Calu3 (cell line): ENCODE data around the gene AP3S2. TPM values are rescaled to one million over a fixed set of nuclear protein-coding genes. Genes with fewer than 3 reads are reported as not detected.
"Not testable (repeated sequence)": the region's sequence is repeated elsewhere in the genome, so short reads cannot be mapped to it uniquely, and the experiment has no call there.

Source experiments
- Bru-seq: library from RNA; stranded (reverse); fragments of 400-500 nt; gene quantifications from one replicate; lab custom pipeline; 2021; lab: Mats Ljungman, UMichigan
- BruChase-seq, 2 experiments: library from RNA; stranded (reverse); fragments of 400-500 nt; gene quantifications; one replicate each; lab custom pipeline; 2021; lab: Mats Ljungman, UMichigan
- BruUV-seq: library from RNA; stranded (reverse); fragments of 400-500 nt; replicated peaks from 2 replicates; lab custom pipeline; 2021; lab: Mats Ljungman, UMichigan
- CTCF ChIA-PET: fragments of 300-600 bp; sonication (Branson Sonifier 250); formaldehyde crosslinking; loops from one replicate; lab custom pipeline; 2022; ENCODE audit warnings: antibody characterized with exemption; lab: Charles Lee
- DNase-seq: peaks from one replicate; pipeline ENCODE4 v3.0.0; 2022
- H3K27ac Mint-ChIP-seq: one replicate; pipeline ENCODE4 v1.8.0; 2022; ENCODE audit warnings: mixed read lengths; ENCODE audit not compliant: unreplicated experiment
- H3K27me3 Mint-ChIP-seq: one replicate; pipeline ENCODE4 v1.8.0; 2022; ENCODE audit warnings: mixed read lengths; ENCODE audit not compliant: unreplicated experiment
- H3K36me3 Mint-ChIP-seq: one replicate; pipeline ENCODE4 v1.8.0; 2022; ENCODE audit warnings: mild to moderate bottlenecking, moderate library complexity, mixed read lengths; ENCODE audit not compliant: insufficient read depth, unreplicated experiment
- H3K4me1 Mint-ChIP-seq: one replicate; pipeline ENCODE4 v1.8.0; 2022; ENCODE audit warnings: mild to moderate bottlenecking, low read depth, mixed read lengths; ENCODE audit not compliant: unreplicated experiment
- H3K4me3 Mint-ChIP-seq: one replicate; pipeline ENCODE4 v1.8.0; 2022; ENCODE audit warnings: mild to moderate bottlenecking, low read depth, moderate library complexity, mixed read lengths; ENCODE audit not compliant: unreplicated experiment
- H3K9me3 Mint-ChIP-seq: one replicate; pipeline ENCODE4 v1.8.0; 2022; ENCODE audit warnings: low read depth, mixed read lengths; ENCODE audit not compliant: unreplicated experiment
- intact Hi-C: fragments of 100-400 bp; cut with micrococcal nuclease; formaldehyde crosslinking; loops from one replicate; pipeline ENCODE4 v1.10.0; 2022; ENCODE audit not compliant: unreplicated experiment
- long read RNA-seq: library from polyadenylated mRNA; stranded (forward); transcript quantifications from one replicate; pipeline ENCODE4 v2.0.0, GENCODE V29; 2022
- total RNA-seq: library from RNA; stranded (reverse); gene quantifications from 2 replicates; pipeline ENCODE4 v1.2.3, GENCODE V29; 2022
- TF ChIP-seq, protein P1 (sequence below): fragments of 200-600 bp; IDR thresholded peaks from one replicate; pipeline ENCODE4 v1.8.0; 2022; ENCODE audit warnings: antibody characterized with exemption; ENCODE audit not compliant: unreplicated experiment

AP3S2 gene
- 46.2 and 51.9 TPM in 2 replicates for total RNA-seq
- percentile 79 among the genes with signal in this experiment for Bru-seq, nascent RNA
- percentile 93 among the genes with signal in this experiment for BruChase-seq, experiment 1, labeled RNA remaining after a 6-hour chase
- percentile 91 among the genes with signal in this experiment for BruChase-seq, experiment 2, labeled RNA remaining after a 2-hour chase
- long read RNA-seq, full-length matches to known transcripts: 66 of 75 reads
- long read RNA-seq, partial matches to known transcripts: 0 of 75 reads
- long read RNA-seq, other reads (novel, unspliced or antisense): 9 of 75 reads

DNA sequence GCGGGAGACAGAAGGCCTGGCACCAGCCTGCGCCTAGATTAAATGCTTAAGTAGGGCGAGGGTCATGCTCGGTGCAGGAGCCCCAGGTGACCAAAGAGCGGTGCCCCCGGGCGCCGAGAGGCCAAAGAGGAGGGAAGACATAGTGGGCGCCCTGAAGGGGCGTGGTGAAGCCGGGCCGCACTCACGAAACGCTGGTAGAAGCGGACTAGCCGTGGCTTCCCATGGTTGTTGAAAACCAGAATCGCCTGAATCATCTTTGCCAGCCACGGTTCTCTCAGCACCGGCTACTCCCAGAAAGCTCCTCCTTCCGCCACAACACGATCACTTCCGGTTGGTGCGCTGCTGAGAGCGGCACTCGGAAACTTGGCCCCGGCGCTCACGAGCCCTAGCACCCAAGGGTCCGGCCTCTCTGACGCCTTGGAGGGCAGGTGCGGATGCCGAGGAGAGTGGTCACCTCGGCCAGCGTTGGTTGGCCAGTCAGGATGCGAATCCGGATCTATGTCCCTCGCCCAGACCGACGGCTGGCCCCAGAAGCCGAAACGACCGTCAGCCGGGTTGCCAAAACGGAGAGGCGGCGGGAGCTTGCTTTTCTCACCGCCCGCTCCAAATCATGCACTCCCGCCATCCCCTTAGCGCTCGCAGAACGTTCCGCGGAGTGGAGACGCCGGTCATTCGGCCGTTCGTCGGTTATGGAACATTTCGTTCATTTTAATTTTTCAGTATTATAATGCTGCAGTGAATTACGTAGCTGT, at the start of gene AP3S2:
TSS of gene AP3S2 (minus strand) at position 299 of the 752 bp plus-strand sequence. CDS start at position 254, 45 bp downstream.
- Mint-ChIP-seq H3K27ac (peak within 1 kb of the TSS; percentile 98), H3K9me3 (no peaks in the 10 kb centered on the region), H3K36me3 (peaks cover 24% of the 10 kb centered on the region), H3K4me3 (peak within 1 kb of the TSS; percentile 99), H3K4me1 (peaks cover 8% of the 10 kb centered on the region), H3K27me3 (no peaks in the 10 kb centered on the region)
- BruUV-seq: no TSS peak
- TF ChIP-seq, protein P1, sequence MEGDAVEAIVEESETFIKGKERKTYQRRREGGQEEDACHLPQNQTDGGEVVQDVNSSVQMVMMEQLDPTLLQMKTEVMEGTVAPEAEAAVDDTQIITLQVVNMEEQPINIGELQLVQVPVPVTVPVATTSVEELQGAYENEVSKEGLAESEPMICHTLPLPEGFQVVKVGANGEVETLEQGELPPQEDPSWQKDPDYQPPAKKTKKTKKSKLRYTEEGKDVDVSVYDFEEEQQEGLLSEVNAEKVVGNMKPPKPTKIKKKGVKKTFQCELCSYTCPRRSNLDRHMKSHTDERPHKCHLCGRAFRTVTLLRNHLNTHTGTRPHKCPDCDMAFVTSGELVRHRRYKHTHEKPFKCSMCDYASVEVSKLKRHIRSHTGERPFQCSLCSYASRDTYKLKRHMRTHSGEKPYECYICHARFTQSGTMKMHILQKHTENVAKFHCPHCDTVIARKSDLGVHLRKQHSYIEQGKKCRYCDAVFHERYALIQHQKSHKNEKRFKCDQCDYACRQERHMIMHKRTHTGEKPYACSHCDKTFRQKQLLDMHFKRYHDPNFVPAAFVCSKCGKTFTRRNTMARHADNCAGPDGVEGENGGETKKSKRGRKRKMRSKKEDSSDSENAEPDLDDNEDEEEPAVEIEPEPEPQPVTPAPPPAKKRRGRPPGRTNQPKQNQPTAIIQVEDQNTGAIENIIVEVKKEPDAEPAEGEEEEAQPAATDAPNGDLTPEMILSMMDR: no peak
- intact Hi-C loops: loop anchor here (1.0 kb wide), 1 partner anchor 177 kb away; no protein-coding TSS in a partner anchor
- DNase-seq: peak; percentile 96
- CTCF ChIA-PET: interaction anchor here (0.6 to 1.3 kb wide), 10 partner anchors 19 to 541 kb away, joined by 3 to 7 read pairs (median 5); partner anchors contain the start of gene ARPIN

DNA sequence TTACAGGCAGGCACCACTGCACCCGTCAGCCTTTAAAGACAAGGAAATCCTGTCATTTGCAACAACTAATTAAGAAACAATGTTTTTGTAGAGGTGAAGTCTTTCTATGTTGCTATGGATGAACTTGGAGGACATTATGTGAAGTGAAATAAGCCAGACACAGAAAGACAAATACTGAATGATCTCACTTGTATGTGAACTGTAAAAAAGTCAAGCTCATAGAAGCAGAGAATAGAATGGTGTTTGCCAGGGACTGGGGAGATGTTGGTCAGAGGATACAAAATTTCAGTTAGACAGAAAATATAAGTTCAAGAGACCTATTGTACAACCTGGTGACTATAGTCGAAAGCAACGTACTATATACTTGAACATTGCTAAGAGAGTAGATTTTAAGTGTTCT, 46.1 kb upstream of the AP3S2 start:
- intact Hi-C loops: no loop called here
- no peak overlapping the region for H3K27ac Mint-ChIP-seq
- CTCF ChIA-PET: no interaction called here
- no peaks in the 10 kb centered on the region for H3K9me3 Mint-ChIP-seq
- no peak for DNase-seq
- BruUV-seq: no TSS peak
- no peaks in the 10 kb centered on the region for H3K36me3 Mint-ChIP-seq
- H3K27me3 Mint-ChIP-seq: no peaks in the 10 kb centered on the region
- TF ChIP-seq, protein P1: no peak
- peaks cover 14% of the 10 kb centered on the region for H3K4me1 Mint-ChIP-seq
- H3K4me3 Mint-ChIP-seq: no peak overlapping the region

DNA sequence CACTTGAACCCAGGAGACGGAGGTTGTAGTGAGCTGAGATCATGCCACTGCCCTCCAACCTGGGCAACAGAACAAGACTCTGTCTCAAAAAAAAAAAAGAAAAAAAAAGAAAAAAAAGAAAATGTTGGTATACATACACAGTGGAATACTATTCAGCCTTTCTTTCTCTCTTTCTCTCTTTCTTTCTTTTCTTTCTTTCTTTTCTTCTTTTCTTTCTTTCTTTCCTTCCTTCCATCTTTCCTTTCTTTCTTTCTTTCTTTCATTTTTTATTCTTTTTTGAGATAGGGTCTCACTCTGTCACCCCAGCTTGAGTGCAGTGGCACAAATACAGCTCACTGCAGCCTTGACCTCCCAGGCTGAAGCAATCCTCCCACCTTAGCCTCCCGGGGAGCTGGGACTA, 45.6 kb upstream of the AP3S2 start:
- H3K4me3 Mint-ChIP-seq, H3K27ac Mint-ChIP-seq, DNase-seq, BruUV-seq, intact Hi-C loops, H3K9me3 Mint-ChIP-seq, H3K27me3 Mint-ChIP-seq, H3K36me3 Mint-ChIP-seq: not testable (repeated sequence)
- peaks cover 14% of the 10 kb centered on the region for H3K4me1 Mint-ChIP-seq
- CTCF ChIA-PET: interaction anchor here (0.6 to 1.2 kb wide), 2 partner anchors 51 to 659 kb away, joined by 3 to 4 read pairs; no protein-coding TSS in a partner anchor

DNA sequence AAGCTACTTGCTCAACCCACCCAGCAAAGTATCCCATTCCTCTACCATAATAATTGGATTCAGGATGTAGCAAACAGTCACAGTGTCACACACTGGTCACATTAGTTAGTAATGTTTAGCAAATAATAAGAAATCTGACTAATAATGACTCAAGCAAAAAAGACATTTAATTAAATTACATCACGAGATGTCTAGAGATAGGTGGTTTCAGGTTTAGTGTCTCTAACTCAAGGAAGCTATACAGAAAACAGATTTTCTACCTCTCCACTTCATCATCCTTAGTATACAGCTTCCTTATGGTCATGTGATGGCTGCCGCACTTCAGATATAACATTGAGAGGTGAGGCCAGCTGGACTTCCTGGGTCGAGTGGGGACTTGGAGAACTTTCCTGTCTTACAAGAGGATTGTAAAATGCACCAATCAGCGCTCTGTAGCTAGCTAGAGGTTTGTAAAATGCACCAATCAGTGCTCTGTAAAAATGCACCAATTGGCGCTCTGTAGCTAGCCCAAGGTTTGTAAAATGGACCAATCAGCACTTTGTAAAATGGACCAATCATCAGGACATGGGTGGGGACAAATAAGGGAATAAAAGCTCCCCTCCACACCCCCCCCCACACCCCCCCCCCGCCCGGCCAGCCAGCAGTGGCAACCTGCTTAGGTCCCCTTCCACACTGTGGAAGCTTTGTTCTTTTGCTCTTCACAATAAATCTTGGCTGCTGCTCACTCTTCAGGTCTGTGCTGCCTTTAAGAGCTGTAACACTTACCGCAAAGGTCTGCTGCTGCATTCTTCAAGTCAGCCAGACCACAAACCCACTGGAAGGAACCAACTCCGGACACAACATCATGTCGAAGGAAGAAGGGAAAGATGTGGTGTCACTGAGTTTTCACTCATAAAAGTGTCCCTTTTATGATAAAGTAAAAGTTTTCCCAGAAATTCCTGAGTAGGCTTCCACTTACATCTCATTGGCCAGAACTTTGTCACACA, 43.9 kb upstream of the AP3S2 start:
- DNase-seq: no peak
- intact Hi-C loops: no loop called here
- Mint-ChIP-seq H3K4me3 (no peak overlapping the region), H3K36me3 (no peaks in the 10 kb centered on the region), H3K4me1 (peaks cover 7% of the 10 kb centered on the region), H3K27ac (no peak overlapping the region), H3K27me3 (no peaks in the 10 kb centered on the region), H3K9me3 (no peaks in the 10 kb centered on the region)
- no TSS peak for BruUV-seq
- TF ChIP-seq, protein P1: no peak
- CTCF ChIA-PET: interaction anchor here (0.6 kb wide), 1 partner anchor 24 kb away, joined by 4 read pairs; no protein-coding TSS in a partner anchor
